Prostate gland (tissue), 2 donors: ENCODE data around the gene MMP12. TPM values are rescaled to one million over a fixed set of nuclear protein-coding genes. Genes with fewer than 3 reads are reported as not detected.
"Not testable (repeated sequence)": the region's sequence is repeated elsewhere in the genome, so short reads cannot be mapped to it uniquely, and the experiment has no call there.

Experiments used
- DNase-seq: peaks from one replicate; pipeline ENCODE4 v3.0.0-alpha.2; 2019; ENCODE audit warnings: low spot score
- H3K27ac ChIP-seq, 2 donors: fragments of 200-600 bp; sonication (generic); 2 replicates each; pipeline ENCODE4 v1.5.1; 2017 to 2019
- H3K27me3 ChIP-seq: fragments of 200-600 bp; sonication (generic); replicated peaks from 2 replicates; pipeline ENCODE4 v1.5.1; 2019; ENCODE audit not compliant: insufficient read depth
- H3K36me3 ChIP-seq, 2 donors: fragments of 200-600 bp; sonication (generic); 1 replicate in 1 of 2; 2 replicates in 1 of 2; pipeline versions ENCODE4 v1.5.1 to v1.8.1; 2017 to 2019
- H3K4me1 ChIP-seq: fragments of 200-600 bp; sonication (generic); replicated peaks from 2 replicates; pipeline ENCODE4 v1.5.1; 2019
- H3K4me3 ChIP-seq, 2 donors: fragments of 200-600 bp; sonication (generic); 2 replicates each; pipeline ENCODE4 v1.5.1; 2017 to 2019
- H3K9me3 ChIP-seq: fragments of 200-600 bp; sonication (generic); 2 replicates; pipeline ENCODE4 v1.5.1; 2017
- CTCF ChIP-seq, 4 experiments: fragments of 200-600 bp in 2 of 4; fragments of 450-650 bp in 2 of 4; sonication (generic) in 2 of 4; IDR thresholded peaks; 1 replicate in 3 of 4; 2 replicates in 1 of 4; pipeline ENCODE4 v1.5.1; 2016 to 2019; ENCODE audit warnings: antibody characterized with exemption in 4 of 4, mild to moderate bottlenecking in 2 of 4, moderate library complexity in 2 of 4
- POLR2A ChIP-seq: fragments of 450-650 bp; IDR thresholded peaks from one replicate; pipeline ENCODE4 v1.6.1; 2016; ENCODE audit warnings: antibody characterized with exemption, mild to moderate bottlenecking
- POLR2AphosphoS5 ChIP-seq: sonication (generic); formaldehyde crosslinking; IDR thresholded peaks from one replicate; pipeline ENCODE4 v1.6.1; 2017; ENCODE audit warnings: antibody characterized with exemption
- WGBS: methylation state at CpG from one replicate; pipeline ENCODE4 v1.1.5; 2018; 5-methylcytosine and 5-hydroxymethylcytosine counted together
- intact Hi-C: fragments of 100-400 bp; cut with DNase I; formaldehyde crosslinking; loops from one replicate; pipeline ENCODE4 v1.14.2; 2022
- total RNA-seq, 2 donors: library from RNA; depleted of rRNA; stranded (reverse); fragments of >200 nt; gene quantifications; one replicate each; pipeline ENCODE4 v1.1.0, GENCODE V29; 2016

Gene MMP12
- total RNA-seq, 2 donors from 2014 or later, result not detected

- intact Hi-C loops, result no loop called here
- Histone ChIP-seq H3K36me3 (no peaks in the 10 kb centered on the region), H3K4me3 (no peak overlapping the region), H3K27ac (no peak overlapping the region), H3K4me1 (no peaks in the 10 kb centered on the region), H3K27me3 (no peaks in the 10 kb centered on the region), H3K9me3 (no peaks in the 10 kb centered on the region)
- TF ChIP-seq POLR2AphosphoS5, result no peak
- no peak for TF ChIP-seq POLR2A
- TF ChIP-seq CTCF (IDR thresholded peaks at IDR 0.05), result no peak
- 62% methylated on average over 6 of the region's 6 CpGs for WGBS
- no peak for DNase-seq
Measured at GRCh38 chr11:102886999-102887398, 12.2 kb upstream of the MMP12 start.

GRCh38 chr11:102883141-102883540, 8.4 kb upstream of the MMP12 start:
- Histone ChIP-seq H3K27ac (no peak overlapping the region), H3K4me3 (no peak overlapping the region), H3K27me3 (no peaks in the 10 kb centered on the region), H3K36me3 (no peaks in the 10 kb centered on the region), H3K4me1 (no peaks in the 10 kb centered on the region), H3K9me3 (no peaks in the 10 kb centered on the region)
- WGBS, result 97% methylated on average over 3 of the region's 3 CpGs
- TF ChIP-seq POLR2AphosphoS5 (no peak), CTCF (IDR thresholded peaks at IDR 0.05) (no peak), POLR2A (no peak)
- DNase-seq, result no peak
- intact Hi-C loops, result no loop called here

GRCh38 chr11:102882389-102883024, 7.7 kb upstream of the MMP12 start:
- H3K4me1 ChIP-seq, result no peaks in the 10 kb centered on the region
- intact Hi-C loops, result no loop called here
- H3K9me3 ChIP-seq, result no peaks in the 10 kb centered on the region
- no peak overlapping the region for H3K27ac ChIP-seq
- TF ChIP-seq POLR2AphosphoS5 (no peak), CTCF (IDR thresholded peaks at IDR 0.05) (no peak), POLR2A (no peak)
- no peak overlapping the region for H3K4me3 ChIP-seq
- no peaks in the 10 kb centered on the region for H3K27me3 ChIP-seq
- 84% methylated on average over 4 of the region's 4 CpGs for WGBS
- DNase-seq, result no peak
- no peaks in the 10 kb centered on the region for H3K36me3 ChIP-seq

- TF ChIP-seq POLR2A, result no peak
- TF ChIP-seq POLR2AphosphoS5, result no peak
- no peak for TF ChIP-seq CTCF (IDR thresholded peaks at IDR 0.05)
Measured at GRCh38 chr11:102879801-102880200, 5.0 kb upstream of the MMP12 start.

GRCh38 chr11:102878595-102878994, 3.8 kb upstream of the MMP12 start:
- H3K36me3 ChIP-seq, result no peaks in the 10 kb centered on the region
- 95% methylated on average over 2 of the region's 2 CpGs for WGBS
- H3K9me3 ChIP-seq, result no peaks in the 10 kb centered on the region
- H3K27me3 ChIP-seq, result no peaks in the 10 kb centered on the region
- no peak overlapping the region for H3K4me3 ChIP-seq
- no peak for DNase-seq
- no peaks in the 10 kb centered on the region for H3K4me1 ChIP-seq
- no peak overlapping the region for H3K27ac ChIP-seq
- intact Hi-C loops, result no loop called here
- TF ChIP-seq CTCF (IDR thresholded peaks at IDR 0.05), result no peak
- no peak for TF ChIP-seq POLR2A
- TF ChIP-seq POLR2AphosphoS5, result no peak

More at GRCh38 chr11:102879801-102880200, 5.0 kb upstream of the MMP12 start:
- 87% methylated on average over 5 of the region's 5 CpGs for WGBS
- intact Hi-C loops, result no loop called here
- no peak for DNase-seq
- H3K4me3 ChIP-seq, result no peak overlapping the region
- no peaks in the 10 kb centered on the region for H3K9me3 ChIP-seq
- H3K27me3 ChIP-seq, result no peaks in the 10 kb centered on the region
- H3K36me3 ChIP-seq, result no peaks in the 10 kb centered on the region
- no peak overlapping the region for H3K27ac ChIP-seq
- H3K4me1 ChIP-seq, result no peaks in the 10 kb centered on the region

- H3K9me3 ChIP-seq, H3K27ac ChIP-seq, H3K4me1 ChIP-seq, DNase-seq, H3K27me3 ChIP-seq, H3K36me3 ChIP-seq, intact Hi-C loops, H3K4me3 ChIP-seq: not testable (repeated sequence)
- 83% methylated on average over 8 of the region's 8 CpGs for WGBS
Measured at GRCh38 chr11:102869354-102869964, 5.3 kb downstream of the MMP12 start.
